Caco-2 (cell line): ENCODE data around the gene ICAM3. TPM values are rescaled to one million over a fixed set of nuclear protein-coding genes. Genes with fewer than 3 reads are reported as not detected.

Source experiments
- BruUV-seq: library from RNA; stranded (reverse); fragments of 400-500 nt; replicated peaks from 2 replicates; lab custom pipeline; 2021; lab: Mats Ljungman, UMichigan
- CTCF ChIA-PET: fragments of 300-600 bp; sonication (Branson Sonifier 250); formaldehyde crosslinking; loops from one replicate; lab custom pipeline; 2022; ENCODE audit warnings: antibody characterized with exemption; lab: Charles Lee
- POLR2A ChIA-PET: fragments of 300-600 bp; sonication (Branson Sonifier 250); formaldehyde crosslinking; loops from one replicate; lab custom pipeline; 2022; ENCODE audit warnings: antibody characterized with exemption; lab: Charles Lee
- DNase-seq, 2 experiments: peaks; one replicate each; pipeline versions ENCODE4 v3.0.0 to v3.0.0-alpha.2; 2020 to 2022
- H3K27me3 ChIP-seq: replicated peaks from 2 replicates; pipeline ENCODE4 v1.6.0; 2011; ENCODE audit warnings: low read length; ENCODE audit not compliant: control insufficient read depth, insufficient read depth
- H3K36me3 ChIP-seq: 2 replicates; pipeline ENCODE4 v1.5.1; 2011; ENCODE audit warnings: low read length; ENCODE audit not compliant: control insufficient read depth, insufficient read depth
- H3K4me1 ChIP-seq: fragments of 250-450 bp; sonication (Bioruptor Pico); 2 replicates; pipeline ENCODE4 v1.5.1; 2020; ENCODE audit warnings: mild to moderate bottlenecking
- H3K4me3 ChIP-seq: 2 replicates; pipeline ENCODE4 v1.5.1; 2011; ENCODE audit warnings: low read depth, mild to moderate bottlenecking, control low read depth, low read length
- H3K9me3 ChIP-seq: fragments of 250-450 bp; sonication (Bioruptor Pico); 2 replicates; pipeline ENCODE4 v1.5.1; 2020; ENCODE audit warnings: mild to moderate bottlenecking, moderate library complexity
- H3K27ac Mint-ChIP-seq: one replicate; pipeline ENCODE4 v1.8.0; 2022; ENCODE audit warnings: mixed read lengths; ENCODE audit not compliant: unreplicated experiment
- H3K27me3 Mint-ChIP-seq: one replicate; pipeline ENCODE4 v1.8.0; 2022; ENCODE audit warnings: mixed read lengths; ENCODE audit not compliant: insufficient read depth, unreplicated experiment
- H3K36me3 Mint-ChIP-seq: one replicate; pipeline ENCODE4 v1.8.0; 2022; ENCODE audit warnings: mild to moderate bottlenecking, mixed read lengths; ENCODE audit not compliant: insufficient read depth, unreplicated experiment
- H3K4me1 Mint-ChIP-seq: one replicate; pipeline ENCODE4 v1.8.0; 2022; ENCODE audit warnings: low read depth, mixed read lengths; ENCODE audit not compliant: unreplicated experiment
- H3K4me3 Mint-ChIP-seq: one replicate; pipeline ENCODE4 v1.8.0; 2022; ENCODE audit warnings: mild to moderate bottlenecking, moderate library complexity, mixed read lengths; ENCODE audit not compliant: unreplicated experiment
- H3K9me3 Mint-ChIP-seq: one replicate; pipeline ENCODE4 v1.8.0; 2022; ENCODE audit warnings: mixed read lengths; ENCODE audit not compliant: unreplicated experiment
- intact Hi-C: fragments of 100-400 bp; cut with micrococcal nuclease; formaldehyde crosslinking; loops from one replicate; pipeline ENCODE4 v1.10.0; 2022; ENCODE audit not compliant: unreplicated experiment
- total RNA-seq: library from RNA; stranded (reverse); gene quantifications from 2 replicates; pipeline ENCODE4 v1.2.3, GENCODE V29; 2022
- TF ChIP-seq, protein P1 (sequence below), 2 experiments: fragments of 200-600 bp in 1 of 2; IDR thresholded peaks; 1 replicate in 1 of 2; 2 replicates in 1 of 2; pipeline versions ENCODE4 v1.5.1 to v1.8.0; 2011 to 2022; ENCODE audit warnings: antibody characterized with exemption in 1 of 2, control low read depth in 1 of 2, inconsistent platforms in 1 of 2, low read depth in 1 of 2, low read length in 1 of 2, mild to moderate bottlenecking in 1 of 2, moderate library complexity in 1 of 2; ENCODE audit not compliant: insufficient read depth in 1 of 2, severe bottlenecking in 1 of 2, unreplicated experiment in 1 of 2

Gene ICAM3
- total RNA-seq, 1 experiment from 2014 or later, result 9.8 TPM

DNA sequence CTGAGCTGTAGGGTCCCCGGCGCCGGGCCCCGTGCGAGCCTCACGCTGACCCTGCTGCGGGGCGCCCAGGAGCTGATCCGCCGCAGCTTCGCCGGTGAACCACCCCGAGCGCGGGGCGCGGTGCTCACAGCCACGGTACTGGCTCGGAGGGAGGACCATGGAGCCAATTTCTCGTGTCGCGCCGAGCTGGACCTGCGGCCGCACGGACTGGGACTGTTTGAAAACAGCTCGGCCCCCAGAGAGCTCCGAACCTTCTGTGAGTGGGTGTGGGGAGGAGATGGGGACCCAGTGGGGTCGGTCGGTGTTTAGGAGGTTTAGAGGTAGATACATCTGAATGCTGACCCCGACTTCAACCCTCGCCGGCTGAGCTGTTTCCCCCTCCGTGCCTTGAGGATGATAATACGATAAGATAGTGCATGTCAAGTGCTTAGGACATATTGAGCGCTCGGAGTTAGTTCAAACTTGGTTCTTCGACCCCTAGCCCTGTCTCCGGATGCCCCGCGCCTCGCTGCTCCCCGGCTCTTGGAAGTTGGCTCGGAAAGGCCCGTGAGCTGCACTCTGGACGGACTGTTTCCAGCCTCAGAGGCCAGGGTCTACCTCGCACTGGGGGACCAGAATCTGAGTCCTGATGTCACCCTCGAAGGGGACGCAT, 47.7 kb downstream of the ICAM3 start:
- ChIA-PET POLR2A (interaction anchor here (0.6 to 0.9 kb wide), 2 partner anchors 89 to 99 kb away, joined by 6 read pairs; partner anchors contain the start of gene TYK2), CTCF (interaction anchor here (0.6 to 1.1 kb wide), 9 partner anchors 12 to 108 kb away, joined by 3 to 15 read pairs (median 4); partner anchors contain the start of genes FDX2 and ICAM1)
- TF ChIP-seq, protein P1, sequence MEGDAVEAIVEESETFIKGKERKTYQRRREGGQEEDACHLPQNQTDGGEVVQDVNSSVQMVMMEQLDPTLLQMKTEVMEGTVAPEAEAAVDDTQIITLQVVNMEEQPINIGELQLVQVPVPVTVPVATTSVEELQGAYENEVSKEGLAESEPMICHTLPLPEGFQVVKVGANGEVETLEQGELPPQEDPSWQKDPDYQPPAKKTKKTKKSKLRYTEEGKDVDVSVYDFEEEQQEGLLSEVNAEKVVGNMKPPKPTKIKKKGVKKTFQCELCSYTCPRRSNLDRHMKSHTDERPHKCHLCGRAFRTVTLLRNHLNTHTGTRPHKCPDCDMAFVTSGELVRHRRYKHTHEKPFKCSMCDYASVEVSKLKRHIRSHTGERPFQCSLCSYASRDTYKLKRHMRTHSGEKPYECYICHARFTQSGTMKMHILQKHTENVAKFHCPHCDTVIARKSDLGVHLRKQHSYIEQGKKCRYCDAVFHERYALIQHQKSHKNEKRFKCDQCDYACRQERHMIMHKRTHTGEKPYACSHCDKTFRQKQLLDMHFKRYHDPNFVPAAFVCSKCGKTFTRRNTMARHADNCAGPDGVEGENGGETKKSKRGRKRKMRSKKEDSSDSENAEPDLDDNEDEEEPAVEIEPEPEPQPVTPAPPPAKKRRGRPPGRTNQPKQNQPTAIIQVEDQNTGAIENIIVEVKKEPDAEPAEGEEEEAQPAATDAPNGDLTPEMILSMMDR (IDR thresholded peaks at IDR 0.05; ENCODE audit: insufficient read depth in 1 of 2, low read depth in 1 of 2, low read length in 1 of 2, severe bottlenecking in 1 of 2, unreplicated experiment in 1 of 2), result no peak
- peaks cover 23% of the 10 kb centered on the region for H3K4me1 ChIP-seq
- H3K36me3 Mint-ChIP-seq, result peaks cover 14% of the 10 kb centered on the region
- BruUV-seq, result no TSS peak
- intact Hi-C loops, result no loop called here
- peak overlapping the region; percentile 48 for H3K4me3 ChIP-seq
- H3K27me3 ChIP-seq, result no peaks in the 10 kb centered on the region
- DNase-seq, result no peak
- H3K36me3 ChIP-seq, result no peaks in the 10 kb centered on the region; the same call in 1 of the 2 replicates
- peak overlapping the region; percentile 87 for H3K4me3 Mint-ChIP-seq
- H3K9me3 Mint-ChIP-seq, result no peaks in the 10 kb centered on the region
- H3K4me1 Mint-ChIP-seq, result peaks cover 15% of the 10 kb centered on the region
- peaks cover 7% of the 10 kb centered on the region for H3K27me3 Mint-ChIP-seq
- H3K27ac Mint-ChIP-seq, result no peak overlapping the region
- no peaks in the 10 kb centered on the region for H3K9me3 ChIP-seq

DNA sequence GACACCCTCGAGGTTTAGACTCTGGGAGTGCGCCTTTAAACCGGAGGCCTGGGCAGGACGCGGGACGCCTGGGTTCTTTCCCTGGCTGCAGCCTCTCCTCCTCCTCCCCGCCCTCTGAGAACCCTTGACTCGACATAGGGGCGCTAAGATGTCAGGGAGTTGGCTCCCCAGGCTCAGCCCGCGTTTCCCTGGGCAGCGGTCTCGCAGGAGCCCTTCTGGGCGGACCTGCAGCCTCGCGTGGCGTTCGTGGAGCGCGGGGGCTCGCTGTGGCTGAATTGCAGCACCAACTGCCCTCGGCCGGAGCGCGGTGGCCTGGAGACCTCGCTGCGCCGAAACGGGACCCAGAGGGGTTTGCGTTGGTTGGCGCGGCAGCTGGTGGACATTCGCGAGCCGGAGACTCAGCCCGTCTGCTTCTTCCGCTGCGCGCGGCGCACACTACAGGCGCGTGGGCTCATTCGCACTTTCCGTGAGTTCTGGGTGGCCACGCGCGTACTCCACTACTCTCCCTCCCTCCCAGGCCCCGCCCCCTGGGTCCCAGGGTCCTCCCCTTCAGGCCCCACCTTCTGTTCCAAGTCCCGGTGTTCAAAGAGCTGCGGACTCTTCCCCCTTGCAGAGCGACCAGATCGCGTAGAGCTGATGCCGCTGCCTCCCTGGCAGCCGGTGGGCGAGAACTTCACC, 48.4 kb downstream of the ICAM3 start:
- POLR2A ChIA-PET, result interaction anchor here (0.6 to 0.9 kb wide), 2 partner anchors 90 to 100 kb away, joined by 6 read pairs; partner anchors contain the start of gene TYK2

More for the DNA sequence above, 48.4 kb downstream of the ICAM3 start:
- DNase-seq, result peak; percentile 62 to 70
- CTCF ChIA-PET, result interaction anchor here (0.7 to 1.1 kb wide), 8 partner anchors 11 to 100 kb away, joined by 3 to 15 read pairs (median 4); partner anchors contain the start of genes FDX2 and ICAM1
- H3K36me3 ChIP-seq, result no peaks in the 10 kb centered on the region; the same call in none of the 2 replicates
- H3K4me1 Mint-ChIP-seq, result peaks cover 15% of the 10 kb centered on the region
- peak overlapping the region; percentile 48 for H3K4me3 ChIP-seq
- BruUV-seq, result no TSS peak
- H3K36me3 Mint-ChIP-seq, result peaks cover 14% of the 10 kb centered on the region
- no peak overlapping the region for H3K27ac Mint-ChIP-seq
- H3K9me3 ChIP-seq, result no peaks in the 10 kb centered on the region
- intact Hi-C loops, result no loop called here
- H3K27me3 Mint-ChIP-seq, result peaks cover 7% of the 10 kb centered on the region
- no peaks in the 10 kb centered on the region for H3K27me3 ChIP-seq
- peak overlapping the region; percentile 87 for H3K4me3 Mint-ChIP-seq
- peaks cover 30% of the 10 kb centered on the region for H3K4me1 ChIP-seq
- TF ChIP-seq, protein P1 (IDR thresholded peaks at IDR 0.05; ENCODE audit: insufficient read depth in 1 of 2, low read depth in 1 of 2, low read length in 1 of 2, severe bottlenecking in 1 of 2, unreplicated experiment in 1 of 2), result no peak
- no peaks in the 10 kb centered on the region for H3K9me3 Mint-ChIP-seq
